ENCODE measurements around the gene CST6.
"Not testable (repeated sequence)": the region's sequence is repeated elsewhere in the genome, so short reads cannot be mapped to it uniquely, and the experiment has no call there.

Gene CST6

GRCh38 chr11:65987336-65987735 is 24.5 kb upstream of the CST6 start:
- DNase-seq = no peak

GRCh38 chr11:65988791-65989592 is 22.8 kb upstream of the CST6 start:
- peak; percentile 94 to 97 (median 96) for DNase-seq

- no peak for DNase-seq
Observed at GRCh38 chr11:65992056-65992455, 19.8 kb upstream of the CST6 start.

- no peak for DNase-seq
Observed at GRCh38 chr11:65997286-65997685, 14.5 kb upstream of the CST6 start.

- DNase-seq = peak; percentile 96 to 98 (median 96)
Observed at GRCh38 chr11:66001942-66002647, 9.7 kb upstream of the CST6 start, which contains the start of the genes BANF1 and EIF1AD. BANF1 (plus strand) TSS chr11:66002503; CDS start chr11:66003251, 748 bp downstream. EIF1AD (minus strand) TSS chr11:66002157; CDS start chr11:66000389, 1,768 bp downstream.

- peak in 1 of 3 donors; percentile 86 for DNase-seq
Observed at GRCh38 chr11:66002648-66003225, 9.1 kb upstream of the CST6 start.

GRCh38 chr11:66003291-66003690 is 8.5 kb upstream of the CST6 start:
- DNase-seq = no peak

- DNase-seq = no peak
Observed at GRCh38 chr11:66004186-66004585, 7.6 kb upstream of the CST6 start.

- DNase-seq = no peak
Observed at GRCh38 chr11:66006134-66006890, 5.5 kb upstream of the CST6 start.

GRCh38 chr11:66006891-66007176 is 5.0 kb upstream of the CST6 start:
- no peak for DNase-seq

GRCh38 chr11:66007201-66007634 is 4.6 kb upstream of the CST6 start:
- no peak for DNase-seq

GRCh38 chr11:66008095-66008467 is 3.7 kb upstream of the CST6 start:
- DNase-seq = no peak

- DNase-seq = peak; percentile 29 to 37 (median 37)
Observed at GRCh38 chr11:66008468-66009101, 3.2 kb upstream of the CST6 start.

- DNase-seq = not testable (repeated sequence)
Observed at GRCh38 chr11:66010036-66010435, 1.8 kb upstream of the CST6 start.

- peak in 1 of 3 donors; percentile 18 for DNase-seq
Observed at GRCh38 chr11:66011239-66011784, 496 bp upstream of the CST6 start.

GRCh38 chr11:66012371-66012945 is 650 bp downstream of the CST6 start:
- no peak for DNase-seq

- peak; percentile 90 to 91 (median 90) for DNase-seq
Observed at GRCh38 chr11:66012946-66013761, 1.3 kb downstream of the CST6 start.

GRCh38 chr11:66013762-66014100 is 1.9 kb downstream of the CST6 start:
- no peak for DNase-seq

- peak in 1 of 3 donors; percentile 16 for DNase-seq
Observed at GRCh38 chr11:66014804-66015453, 3.1 kb downstream of the CST6 start.

- DNase-seq = peak in 1 of 3 donors; percentile 5
Observed at GRCh38 chr11:66015454-66015881, 3.7 kb downstream of the CST6 start.
